Endothelial cell (in vitro differentiated cells): ENCODE data around the gene CKB. TPM values are rescaled to one million over a fixed set of nuclear protein-coding genes. Genes with fewer than 3 reads are reported as not detected.

Experiments
- DNase-seq: peaks from one replicate; pipeline ENCODE4 v3.0.0; 2021; ENCODE audit warnings: low spot score
- H3K27ac Mint-ChIP-seq: one replicate; pipeline ENCODE4 v1.8.0; 2021; ENCODE audit warnings: mixed read lengths, inconsistent platforms; ENCODE audit not compliant: unreplicated experiment
- H3K27me3 Mint-ChIP-seq: one replicate; pipeline ENCODE4 v1.8.0; 2021; ENCODE audit warnings: mild to moderate bottlenecking, moderate library complexity, mixed read lengths, inconsistent platforms; ENCODE audit not compliant: unreplicated experiment
- H3K36me3 Mint-ChIP-seq: one replicate; pipeline ENCODE4 v1.8.0; 2021; ENCODE audit warnings: mild to moderate bottlenecking, low read depth, mixed read lengths, inconsistent platforms; ENCODE audit not compliant: unreplicated experiment
- H3K4me1 Mint-ChIP-seq: one replicate; pipeline ENCODE4 v1.8.0; 2021; ENCODE audit warnings: mild to moderate bottlenecking, mixed read lengths, inconsistent platforms; ENCODE audit not compliant: unreplicated experiment
- H3K4me3 Mint-ChIP-seq: one replicate; pipeline ENCODE4 v1.8.0; 2021; ENCODE audit warnings: mild to moderate bottlenecking, mixed read lengths, inconsistent platforms; ENCODE audit not compliant: unreplicated experiment
- H3K9me3 Mint-ChIP-seq: one replicate; pipeline ENCODE4 v1.8.0; 2021; ENCODE audit warnings: mixed read lengths, inconsistent platforms; ENCODE audit not compliant: unreplicated experiment
- total RNA-seq: library from RNA; stranded (reverse); fragmentation: NEBNext Ultra II Directional; extraction: Animal tissue kit (Norgen Biotek cat#: 25700); gene quantifications from one replicate; pipeline ENCODE4 v1.2.1, GENCODE V29; 2021; ENCODE audit not compliant: unreplicated experiment
- TF ChIP-seq, protein P1 (sequence below): fragments of 200-600 bp; sonication (generic); IDR thresholded peaks from one replicate; pipeline ENCODE4 v1.5.0; 2021; ENCODE audit warnings: antibody characterized with exemption; ENCODE audit not compliant: unreplicated experiment

CKB gene
- total RNA-seq, 1 donor from 2014 or later, result 23.1 TPM

DNA sequence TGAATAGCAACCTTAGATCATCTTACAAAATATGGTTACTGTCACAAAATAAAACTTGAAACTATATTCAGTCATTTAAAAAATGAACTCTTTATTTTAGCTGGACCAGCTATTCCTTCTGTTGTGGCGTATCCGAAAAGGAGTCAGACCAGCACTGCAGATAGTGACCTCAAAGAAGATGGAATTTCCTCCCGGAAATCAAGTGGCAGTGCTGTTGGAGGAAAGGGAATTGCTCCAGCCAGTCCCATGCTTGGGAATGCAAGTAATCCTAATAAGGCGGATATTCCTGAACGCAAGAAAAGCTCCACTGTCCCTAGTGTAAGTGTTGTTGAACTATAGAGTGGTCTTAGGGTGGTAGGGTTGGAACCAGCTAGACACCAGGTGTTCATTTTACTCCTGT is 47.7 kb downstream of the CKB start:
- TF ChIP-seq, protein P1, sequence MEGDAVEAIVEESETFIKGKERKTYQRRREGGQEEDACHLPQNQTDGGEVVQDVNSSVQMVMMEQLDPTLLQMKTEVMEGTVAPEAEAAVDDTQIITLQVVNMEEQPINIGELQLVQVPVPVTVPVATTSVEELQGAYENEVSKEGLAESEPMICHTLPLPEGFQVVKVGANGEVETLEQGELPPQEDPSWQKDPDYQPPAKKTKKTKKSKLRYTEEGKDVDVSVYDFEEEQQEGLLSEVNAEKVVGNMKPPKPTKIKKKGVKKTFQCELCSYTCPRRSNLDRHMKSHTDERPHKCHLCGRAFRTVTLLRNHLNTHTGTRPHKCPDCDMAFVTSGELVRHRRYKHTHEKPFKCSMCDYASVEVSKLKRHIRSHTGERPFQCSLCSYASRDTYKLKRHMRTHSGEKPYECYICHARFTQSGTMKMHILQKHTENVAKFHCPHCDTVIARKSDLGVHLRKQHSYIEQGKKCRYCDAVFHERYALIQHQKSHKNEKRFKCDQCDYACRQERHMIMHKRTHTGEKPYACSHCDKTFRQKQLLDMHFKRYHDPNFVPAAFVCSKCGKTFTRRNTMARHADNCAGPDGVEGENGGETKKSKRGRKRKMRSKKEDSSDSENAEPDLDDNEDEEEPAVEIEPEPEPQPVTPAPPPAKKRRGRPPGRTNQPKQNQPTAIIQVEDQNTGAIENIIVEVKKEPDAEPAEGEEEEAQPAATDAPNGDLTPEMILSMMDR, result no peak
- Mint-ChIP-seq H3K36me3 (peaks cover 35% of the 10 kb centered on the region), H3K27ac (no peak overlapping the region), H3K4me1 (peaks cover 3% of the 10 kb centered on the region), H3K9me3 (no peaks in the 10 kb centered on the region), H3K4me3 (no peak overlapping the region), H3K27me3 (peaks cover 2% of the 10 kb centered on the region)
- DNase-seq, result no peak

DNA sequence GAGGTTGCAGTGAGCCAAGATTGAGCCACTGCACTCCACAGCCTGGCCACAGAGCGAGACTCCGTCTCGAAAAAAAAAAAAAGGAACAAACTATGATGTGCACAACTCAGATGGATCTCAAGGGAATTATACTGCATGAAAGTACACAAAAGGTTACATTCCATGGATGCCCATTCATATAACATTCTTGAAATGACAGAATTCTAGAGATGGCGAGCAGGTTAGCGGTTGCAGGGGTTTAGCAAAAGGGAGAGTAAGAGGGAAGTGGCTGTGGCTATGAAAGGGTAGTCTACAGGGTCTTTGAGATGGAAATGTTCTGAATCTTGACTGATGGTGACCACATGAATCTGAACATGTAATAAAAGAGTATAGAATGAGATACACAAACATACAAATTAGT is 49.7 kb downstream of the CKB start:
- DNase-seq, result no peak

More for the DNA sequence above, 49.7 kb downstream of the CKB start:
- no peak overlapping the region for H3K27ac Mint-ChIP-seq
- H3K36me3 Mint-ChIP-seq, result peaks cover 36% of the 10 kb centered on the region
- H3K9me3 Mint-ChIP-seq, result no peaks in the 10 kb centered on the region
- peaks cover 2% of the 10 kb centered on the region for H3K27me3 Mint-ChIP-seq
- TF ChIP-seq, protein P1, result no peak
- H3K4me3 Mint-ChIP-seq, result no peak overlapping the region
- peaks cover 3% of the 10 kb centered on the region for H3K4me1 Mint-ChIP-seq

Other genes with a start within 250 kb of the CKB start
- 228 TPM for gene EIF5, start 188.6 kb downstream of the CKB start, total RNA-seq
- gene MARK3, start 137.4 kb downstream of the CKB start, total RNA-seq, result 70.8 TPM
- gene TRMT61A, start 6.4 kb upstream of the CKB start, total RNA-seq, result 6.1 TPM
- gene BAG5, start 39.8 kb upstream of the CKB start, total RNA-seq, result 39.9 TPM
- gene COA8, start 40.1 kb upstream of the CKB start, total RNA-seq, result 45.2 TPM
- gene KLC1, start 106.4 kb upstream of the CKB start, total RNA-seq, result 220 TPM
- 10.2 TPM for gene XRCC3, start 192.6 kb upstream of the CKB start, total RNA-seq
- 48.1 TPM for gene ZFYVE21, start 193.0 kb upstream of the CKB start, total RNA-seq